Liver (tissue), 9 donors: ENCODE results near the gene LRRTM4. TPM values are rescaled to one million over a fixed set of nuclear protein-coding genes. Genes with fewer than 3 reads are reported as not detected.

Experiments
- DNase-seq: peaks from one replicate; pipeline ENCODE4 v3.0.0-alpha.2; 2017; ENCODE audit warnings: low spot score
- H3K27ac ChIP-seq, 2 donors: one replicate each; pipeline ENCODE4 v1.7.0; 2013; ENCODE audit warnings: inconsistent platforms in 2 of 2, low read length in 2 of 2, control low read depth in 1 of 2, low read depth in 1 of 2, mild to moderate bottlenecking in 1 of 2
- H3K27me3 ChIP-seq, 4 donors: one replicate each; pipeline versions ENCODE4 v1.6.1 to v1.7.0; 2013; ENCODE audit warnings: low read length in 3 of 4, inconsistent platforms in 1 of 4, mild to moderate bottlenecking in 1 of 4, moderate library complexity in 1 of 4; ENCODE audit not compliant: control insufficient read depth in 4 of 4, insufficient read depth in 4 of 4
- H3K36me3 ChIP-seq, 4 donors: one replicate each; pipeline versions ENCODE4 v1.6.1 to v1.7.0; 2013; ENCODE audit warnings: low read length in 3 of 4, mild to moderate bottlenecking in 3 of 4, low read depth in 1 of 4, moderate library complexity in 1 of 4; ENCODE audit not compliant: control insufficient read depth in 4 of 4, insufficient read depth in 3 of 4
- H3K4me1 ChIP-seq, 4 donors: one replicate each; pipeline versions ENCODE4 v1.6.1 to v1.7.0; 2013; ENCODE audit warnings: low read length in 3 of 4, mild to moderate bottlenecking in 3 of 4, moderate library complexity in 1 of 4; ENCODE audit not compliant: control insufficient read depth in 4 of 4, insufficient read depth in 4 of 4
- H3K4me3 ChIP-seq, 3 donors: one replicate each; pipeline versions ENCODE4 v1.6.1 to v1.7.0; 2013; ENCODE audit warnings: low read length in 3 of 3, control low read depth in 1 of 3, low read depth in 1 of 3, mild to moderate bottlenecking in 1 of 3
- H3K9ac ChIP-seq, 2 donors: one replicate each; pipeline ENCODE4 v1.7.0; 2013; ENCODE audit warnings: low read length in 2 of 2, mild to moderate bottlenecking in 2 of 2, moderate library complexity in 2 of 2, control low read depth in 1 of 2, low read depth in 1 of 2
- H3K9me3 ChIP-seq, 4 donors: one replicate each; pipeline versions ENCODE4 v1.6.1 to v1.7.0; 2013; ENCODE audit warnings: low read length in 3 of 4; ENCODE audit not compliant: control insufficient read depth in 4 of 4
- ATF3 ChIP-seq: IDR thresholded peaks from 2 replicates; pipeline ENCODE4 v1.6.1; 2016; ENCODE audit warnings: antibody characterized with exemption
- EGR1 ChIP-seq, 2 donors: IDR thresholded peaks; 2 replicates each; pipeline ENCODE4 v1.6.1; 2016 to 2018; ENCODE audit warnings: antibody characterized with exemption in 2 of 2, low read depth in 2 of 2
- FOXA1 ChIP-seq: IDR thresholded peaks from 2 replicates; pipeline ENCODE4 v1.6.1; 2016; ENCODE audit warnings: antibody characterized with exemption
- FOXA2 ChIP-seq: IDR thresholded peaks from 2 replicates; pipeline ENCODE4 v1.6.1; 2016; ENCODE audit warnings: antibody characterized with exemption
- GABPA ChIP-seq, 2 donors: IDR thresholded peaks in 1 of 2; conservative IDR thresholded peaks in 1 of 2; 2 replicates each; pipeline ENCODE4 v1.6.1; 2016; ENCODE audit warnings: antibody characterized with exemption in 2 of 2, mild to moderate bottlenecking in 1 of 2, moderate library complexity in 1 of 2
- HNF4A ChIP-seq, 2 donors: conservative IDR thresholded peaks; 2 replicates each; pipeline ENCODE4 v1.6.1; 2016; ENCODE audit warnings: antibody characterized with exemption in 2 of 2, mild to moderate bottlenecking in 2 of 2
- HNF4G ChIP-seq: IDR thresholded peaks from 2 replicates; pipeline ENCODE4 v1.6.1; 2016; ENCODE audit warnings: antibody characterized with exemption
- JUND ChIP-seq, 2 donors: IDR thresholded peaks; 2 replicates each; pipeline ENCODE4 v1.6.1; 2016; ENCODE audit warnings: antibody characterized with exemption in 2 of 2
- NR2F2 ChIP-seq: IDR thresholded peaks from 2 replicates; pipeline ENCODE4 v1.6.1; 2016; ENCODE audit warnings: antibody characterized with exemption
- RAD21 ChIP-seq, 2 donors: IDR thresholded peaks; 2 replicates each; pipeline ENCODE4 v1.6.1; 2016; ENCODE audit warnings: antibody characterized with exemption in 2 of 2, mild to moderate bottlenecking in 2 of 2
- RXRA ChIP-seq, 2 donors: IDR thresholded peaks; 2 replicates each; pipeline ENCODE4 v1.6.1; 2017 to 2018; ENCODE audit warnings: antibody characterized with exemption in 2 of 2, mild to moderate bottlenecking in 1 of 2
- SP1 ChIP-seq: IDR thresholded peaks from 2 replicates; pipeline ENCODE4 v1.6.1; 2018; ENCODE audit warnings: antibody characterized with exemption, mild to moderate bottlenecking
- TAF1 ChIP-seq: conservative IDR thresholded peaks from 2 replicates; pipeline ENCODE4 v1.6.1; 2016; ENCODE audit warnings: antibody characterized with exemption, mild to moderate bottlenecking
- YY1 ChIP-seq: IDR thresholded peaks from 2 replicates; pipeline ENCODE4 v1.6.1; 2016; ENCODE audit warnings: antibody characterized with exemption, mild to moderate bottlenecking
- WGBS: extraction: QIAGEN DNeasy Blood & Tissue Kit; methylation state at CpG from one replicate; pipeline ENCODE4 v1.1.7; 2013; 5-methylcytosine and 5-hydroxymethylcytosine counted together
- polyA plus RNA-seq, 2 donors: library from polyadenylated mRNA; stranded (reverse) in 1 of 2; unstranded in 1 of 2; fragments of 200-250 nt in 1 of 2; fragments of >200 nt in 1 of 2; fragmentation: Nextera tagmentation in 1 of 2; extraction: Ambion mirVana in 1 of 2; gene quantifications; one replicate each; pipeline versions ENCODE4 v1.2.1 to v1.2.3, GENCODE V29; 2013 to 2015
- total RNA-seq, 2 donors: library from RNA; depleted of rRNA; stranded (reverse); fragments of >200 nt; gene quantifications; one replicate each; pipeline ENCODE4 v1.2.3, GENCODE V29; 2014
- TF ChIP-seq, protein P1 (sequence below): fragments of 150-350 bp; IDR thresholded peaks from 2 replicates; pipeline ENCODE4 v1.5.1; 2017; ENCODE audit warnings: improper control_type of control experiment, low read depth, low read length; ENCODE audit not compliant: missing input control
- TF ChIP-seq, protein P2 (sequence below): IDR thresholded peaks from 2 replicates; pipeline ENCODE4 v1.6.1; 2016; ENCODE audit warnings: antibody characterized with exemption
- TF ChIP-seq, protein P3 (sequence below): IDR thresholded peaks from 2 replicates; pipeline ENCODE4 v1.6.1; 2016; ENCODE audit warnings: antibody characterized with exemption
- TF ChIP-seq, protein P4 (sequence below): IDR thresholded peaks from 2 replicates; pipeline ENCODE4 v1.6.1; 2016; ENCODE audit warnings: antibody characterized with exemption, mild to moderate bottlenecking
- donor health status: healthy.
- donor health status: healthy.
- donor health status: healthy.
- donor health status: healthy.
- donor health status: healthy.

The LRRTM4 gene
- total and polyA plus RNA-seq, 4 donors, result 0.06 to 0.09 (median 0.08) TPM; not detected in 1

- whole genome bisulfite sequencing, result 80% methylated on average over 3 of the region's 3 CpGs
- no peaks in the 10 kb centered on the region for H3K4me1 ChIP-seq
- H3K9ac ChIP-seq, result no peak overlapping the region
- no peaks in the 10 kb centered on the region for H3K9me3 ChIP-seq
- TF ChIP-seq GABPA (IDR thresholded peaks at IDR 0.05 in 1 of 2, conservative IDR thresholded peaks at IDR 0.05 in 1 of 2) (no peak), FOXA2 (no peak), NR2F2 (no peak)
- no peak overlapping the region for H3K27ac ChIP-seq
- no peak overlapping the region for H3K4me3 ChIP-seq
- no peaks in the 10 kb centered on the region for H3K36me3 ChIP-seq
- no peaks in the 10 kb centered on the region for H3K27me3 ChIP-seq
- DNase-seq, result no peak
These were observed 151.7 kb downstream of the LRRTM4 start for GRCh38 chr2:77370511-77370910.

GRCh38 chr2:77363277-77363676, 158.9 kb downstream of the LRRTM4 start:
- 75% methylated on average over 5 of the region's 5 CpGs for WGBS
- Histone ChIP-seq H3K9me3 (no peaks in the 10 kb centered on the region), H3K27me3 (no peaks in the 10 kb centered on the region), H3K36me3 (no peaks in the 10 kb centered on the region), H3K9ac (no peak overlapping the region), H3K27ac (no peak overlapping the region), H3K4me1 (no peaks in the 10 kb centered on the region), H3K4me3 (no peak overlapping the region)
- no peak for DNase-seq
- TF ChIP-seq, protein P1, sequence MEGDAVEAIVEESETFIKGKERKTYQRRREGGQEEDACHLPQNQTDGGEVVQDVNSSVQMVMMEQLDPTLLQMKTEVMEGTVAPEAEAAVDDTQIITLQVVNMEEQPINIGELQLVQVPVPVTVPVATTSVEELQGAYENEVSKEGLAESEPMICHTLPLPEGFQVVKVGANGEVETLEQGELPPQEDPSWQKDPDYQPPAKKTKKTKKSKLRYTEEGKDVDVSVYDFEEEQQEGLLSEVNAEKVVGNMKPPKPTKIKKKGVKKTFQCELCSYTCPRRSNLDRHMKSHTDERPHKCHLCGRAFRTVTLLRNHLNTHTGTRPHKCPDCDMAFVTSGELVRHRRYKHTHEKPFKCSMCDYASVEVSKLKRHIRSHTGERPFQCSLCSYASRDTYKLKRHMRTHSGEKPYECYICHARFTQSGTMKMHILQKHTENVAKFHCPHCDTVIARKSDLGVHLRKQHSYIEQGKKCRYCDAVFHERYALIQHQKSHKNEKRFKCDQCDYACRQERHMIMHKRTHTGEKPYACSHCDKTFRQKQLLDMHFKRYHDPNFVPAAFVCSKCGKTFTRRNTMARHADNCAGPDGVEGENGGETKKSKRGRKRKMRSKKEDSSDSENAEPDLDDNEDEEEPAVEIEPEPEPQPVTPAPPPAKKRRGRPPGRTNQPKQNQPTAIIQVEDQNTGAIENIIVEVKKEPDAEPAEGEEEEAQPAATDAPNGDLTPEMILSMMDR, result no peak
- TF ChIP-seq JUND (IDR thresholded peaks at IDR 0.05), result no peak
- TF ChIP-seq FOXA2, result no peak
- TF ChIP-seq RXRA (IDR thresholded peaks at IDR 0.05), result no peak

DNA sequence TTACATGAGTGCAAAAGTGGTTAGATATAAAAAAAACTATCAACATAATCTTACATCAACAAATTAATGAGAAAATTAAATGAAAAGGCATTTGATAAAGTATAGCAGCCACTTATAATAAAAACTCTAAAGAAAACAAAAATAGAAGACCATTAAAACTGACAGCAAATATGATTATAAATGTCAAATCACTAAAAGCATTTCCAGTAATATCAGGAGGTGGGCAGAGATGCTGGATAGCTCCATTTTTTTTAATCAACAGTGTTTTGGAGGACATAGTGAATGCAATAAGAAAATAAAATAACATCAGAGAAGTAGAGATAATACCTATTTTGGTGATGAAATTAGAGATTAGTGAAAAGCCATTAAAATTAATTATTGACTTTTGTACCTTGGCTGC, 173.4 kb downstream of the LRRTM4 start:
- Histone ChIP-seq H3K9ac (no peak overlapping the region), H3K4me3 (no peak overlapping the region), H3K9me3 (no peaks in the 10 kb centered on the region), H3K36me3 (no peaks in the 10 kb centered on the region), H3K27me3 (no peaks in the 10 kb centered on the region), H3K27ac (no peak overlapping the region), H3K4me1 (no peaks in the 10 kb centered on the region)
- TF ChIP-seq NR2F2 (no peak), HNF4G (no peak), YY1 (no peak), RAD21 (IDR thresholded peaks at IDR 0.05) (no peak), ATF3 (no peak), TAF1 (no peak), HNF4A (conservative IDR thresholded peaks at IDR 0.05) (no peak), JUND (IDR thresholded peaks at IDR 0.05) (no peak), SP1 (no peak), FOXA2 (no peak), RXRA (IDR thresholded peaks at IDR 0.05) (no peak), FOXA1 (no peak), EGR1 (IDR thresholded peaks at IDR 0.05; ENCODE audit: low read depth in 2 of 2) (no peak)
- TF ChIP-seq, protein P2, sequence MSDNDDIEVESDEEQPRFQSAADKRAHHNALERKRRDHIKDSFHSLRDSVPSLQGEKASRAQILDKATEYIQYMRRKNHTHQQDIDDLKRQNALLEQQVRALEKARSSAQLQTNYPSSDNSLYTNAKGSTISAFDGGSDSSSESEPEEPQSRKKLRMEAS, result no peak
- TF ChIP-seq, protein P3, sequence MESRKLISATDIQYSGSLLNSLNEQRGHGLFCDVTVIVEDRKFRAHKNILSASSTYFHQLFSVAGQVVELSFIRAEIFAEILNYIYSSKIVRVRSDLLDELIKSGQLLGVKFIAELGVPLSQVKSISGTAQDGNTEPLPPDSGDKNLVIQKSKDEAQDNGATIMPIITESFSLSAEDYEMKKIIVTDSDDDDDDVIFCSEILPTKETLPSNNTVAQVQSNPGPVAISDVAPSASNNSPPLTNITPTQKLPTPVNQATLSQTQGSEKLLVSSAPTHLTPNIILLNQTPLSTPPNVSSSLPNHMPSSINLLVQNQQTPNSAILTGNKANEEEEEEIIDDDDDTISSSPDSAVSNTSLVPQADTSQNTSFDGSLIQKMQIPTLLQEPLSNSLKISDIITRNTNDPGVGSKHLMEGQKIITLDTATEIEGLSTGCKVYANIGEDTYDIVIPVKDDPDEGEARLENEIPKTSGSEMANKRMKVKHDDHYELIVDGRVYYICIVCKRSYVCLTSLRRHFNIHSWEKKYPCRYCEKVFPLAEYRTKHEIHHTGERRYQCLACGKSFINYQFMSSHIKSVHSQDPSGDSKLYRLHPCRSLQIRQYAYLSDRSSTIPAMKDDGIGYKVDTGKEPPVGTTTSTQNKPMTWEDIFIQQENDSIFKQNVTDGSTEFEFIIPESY, result no peak
- TF ChIP-seq, protein P1, result no peak
- TF ChIP-seq, protein P4, sequence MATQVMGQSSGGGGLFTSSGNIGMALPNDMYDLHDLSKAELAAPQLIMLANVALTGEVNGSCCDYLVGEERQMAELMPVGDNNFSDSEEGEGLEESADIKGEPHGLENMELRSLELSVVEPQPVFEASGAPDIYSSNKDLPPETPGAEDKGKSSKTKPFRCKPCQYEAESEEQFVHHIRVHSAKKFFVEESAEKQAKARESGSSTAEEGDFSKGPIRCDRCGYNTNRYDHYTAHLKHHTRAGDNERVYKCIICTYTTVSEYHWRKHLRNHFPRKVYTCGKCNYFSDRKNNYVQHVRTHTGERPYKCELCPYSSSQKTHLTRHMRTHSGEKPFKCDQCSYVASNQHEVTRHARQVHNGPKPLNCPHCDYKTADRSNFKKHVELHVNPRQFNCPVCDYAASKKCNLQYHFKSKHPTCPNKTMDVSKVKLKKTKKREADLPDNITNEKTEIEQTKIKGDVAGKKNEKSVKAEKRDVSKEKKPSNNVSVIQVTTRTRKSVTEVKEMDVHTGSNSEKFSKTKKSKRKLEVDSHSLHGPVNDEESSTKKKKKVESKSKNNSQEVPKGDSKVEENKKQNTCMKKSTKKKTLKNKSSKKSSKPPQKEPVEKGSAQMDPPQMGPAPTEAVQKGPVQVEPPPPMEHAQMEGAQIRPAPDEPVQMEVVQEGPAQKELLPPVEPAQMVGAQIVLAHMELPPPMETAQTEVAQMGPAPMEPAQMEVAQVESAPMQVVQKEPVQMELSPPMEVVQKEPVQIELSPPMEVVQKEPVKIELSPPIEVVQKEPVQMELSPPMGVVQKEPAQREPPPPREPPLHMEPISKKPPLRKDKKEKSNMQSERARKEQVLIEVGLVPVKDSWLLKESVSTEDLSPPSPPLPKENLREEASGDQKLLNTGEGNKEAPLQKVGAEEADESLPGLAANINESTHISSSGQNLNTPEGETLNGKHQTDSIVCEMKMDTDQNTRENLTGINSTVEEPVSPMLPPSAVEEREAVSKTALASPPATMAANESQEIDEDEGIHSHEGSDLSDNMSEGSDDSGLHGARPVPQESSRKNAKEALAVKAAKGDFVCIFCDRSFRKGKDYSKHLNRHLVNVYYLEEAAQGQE, result no peak
- DNase-seq, result no peak
